GM23338 (cell line): ENCODE data around the gene SPDYE3. TPM values are rescaled to one million over a fixed set of nuclear protein-coding genes. Genes with fewer than 3 reads are reported as not detected.

Source experiments
- ATAC-seq: fragments of 200-7000 bp; cut with Tn5 transposase; 3 replicates; pipeline ENCODE4 v1.9.1; 2020
- DNase-seq: peaks from one replicate; pipeline ENCODE4 v3.0.0-alpha.2; 2015; ENCODE audit warnings: low spot score
- H2AFZ ChIP-seq: fragments of 200-600 bp; sonication (generic); 2 replicates; pipeline ENCODE4 v1.8.0; 2016; ENCODE audit warnings: antibody characterized with exemption, mild to moderate bottlenecking, moderate library complexity
- H3F3A ChIP-seq: fragments of 200-600 bp; sonication (generic); replicated peaks from 2 replicates; pipeline ENCODE4 v1.8.0; 2017; ENCODE audit warnings: antibody characterized with exemption, mixed run types, low read depth
- H3K27ac ChIP-seq: fragments of 200-600 bp; sonication (generic); 2 replicates; pipeline ENCODE4 v1.6.1; 2016; ENCODE audit warnings: low read depth
- H3K27me3 ChIP-seq: fragments of 200-600 bp; sonication (generic); 2 replicates; pipeline ENCODE4 v1.8.0; 2016; ENCODE audit warnings: mild to moderate bottlenecking, mixed run types, moderate library complexity; ENCODE audit not compliant: insufficient read depth
- H3K36me3 ChIP-seq: fragments of 200-600 bp; sonication (generic); 2 replicates; pipeline ENCODE4 v1.8.0; 2016; ENCODE audit warnings: mild to moderate bottlenecking; ENCODE audit not compliant: insufficient read depth
- H3K4me1 ChIP-seq: fragments of 200-600 bp; sonication (generic); 2 replicates; pipeline ENCODE4 v1.8.0; 2016; ENCODE audit warnings: mild to moderate bottlenecking, moderate library complexity; ENCODE audit not compliant: insufficient read depth
- H3K4me2 ChIP-seq: fragments of 200-600 bp; sonication (generic); 2 replicates; pipeline ENCODE4 v1.7.1; 2017; ENCODE audit warnings: mixed run types
- H3K4me3 ChIP-seq: fragments of 200-600 bp; sonication (generic); 2 replicates; pipeline ENCODE4 v1.6.1; 2016; ENCODE audit warnings: mixed run types
- H3K79me2 ChIP-seq: fragments of 200-600 bp; sonication (generic); replicated peaks from 2 replicates; pipeline ENCODE4 v1.8.0; 2017; ENCODE audit warnings: mild to moderate bottlenecking; ENCODE audit not compliant: insufficient read depth
- H3K9me2 ChIP-seq: fragments of 200-600 bp; sonication (generic); 2 replicates; pipeline ENCODE4 v1.8.0; 2017; ENCODE audit not compliant: insufficient read depth
- H4K20me1 ChIP-seq: fragments of 200-600 bp; sonication (generic); replicated peaks from 2 replicates; pipeline ENCODE4 v1.8.0; 2017; ENCODE audit warnings: mild to moderate bottlenecking; ENCODE audit not compliant: insufficient read depth
- H3K27ac Mint-ChIP-seq: 2 replicates; pipeline ENCODE4 v1.8.0; 2020; ENCODE audit warnings: inconsistent platforms, mild to moderate bottlenecking, moderate library complexity, mixed read lengths
- H3K27me3 Mint-ChIP-seq: 3 replicates; pipeline ENCODE4 v1.8.0; 2022; ENCODE audit warnings: low read depth, mild to moderate bottlenecking, moderate library complexity, mixed read lengths, inconsistent platforms; ENCODE audit not compliant: insufficient read depth, poor library complexity
- H3K36me3 Mint-ChIP-seq: 3 replicates; pipeline ENCODE4 v1.8.0; 2021; ENCODE audit warnings: low read depth, mild to moderate bottlenecking, inconsistent platforms, moderate library complexity, mixed read lengths
- H3K4me1 Mint-ChIP-seq: 3 replicates; pipeline ENCODE4 v1.8.0; 2020; ENCODE audit warnings: mild to moderate bottlenecking, inconsistent platforms, mixed read lengths
- H3K4me3 Mint-ChIP-seq: 3 replicates; pipeline ENCODE4 v1.8.0; 2021; ENCODE audit warnings: moderate library complexity, mild to moderate bottlenecking, inconsistent platforms, mixed read lengths
- H3K9me3 Mint-ChIP-seq: 3 replicates; pipeline ENCODE4 v1.8.0; 2020; ENCODE audit warnings: moderate library complexity, mild to moderate bottlenecking, inconsistent platforms, mixed read lengths
- CREB1 ChIP-seq: fragments of 250-450 bp; sonication (Bioruptor Pico); IDR thresholded peaks from 2 replicates; pipeline ENCODE4 v1.5.0; 2020; ENCODE audit warnings: low read depth, mild to moderate bottlenecking, moderate library complexity
- CTCF ChIP-seq, 2 experiments: fragments of 200-600 bp in 1 of 2; sonication (generic) in 1 of 2; conservative IDR thresholded peaks; 2 replicates each; pipeline versions ENCODE4 v1.5.1 to v1.6.1; 2016 to 2017; ENCODE audit warnings: antibody characterized with exemption in 2 of 2, low read depth in 2 of 2, mild to moderate bottlenecking in 2 of 2, moderate library complexity in 1 of 2
- EZH2 ChIP-seq: fragments of 200-600 bp; sonication (generic); IDR thresholded peaks from one replicate; pipeline ENCODE4 v1.8.0; 2017; ENCODE audit warnings: antibody characterized with exemption, mild to moderate bottlenecking, low read depth; ENCODE audit not compliant: unreplicated experiment
- EZH2phosphoT487 ChIP-seq: fragments of 200-600 bp; sonication (generic); IDR thresholded peaks from one replicate; pipeline ENCODE4 v1.8.1; 2018; ENCODE audit warnings: antibody characterized with exemption; ENCODE audit not compliant: unreplicated experiment
- NANOG ChIP-seq: IDR thresholded peaks from 2 replicates; pipeline ENCODE4 v1.6.1; 2016; ENCODE audit warnings: antibody characterized with exemption, borderline replicate concordance
- POLR2AphosphoS5 ChIP-seq: IDR thresholded peaks from 2 replicates; pipeline ENCODE4 v1.6.1; 2016; ENCODE audit warnings: antibody characterized with exemption, low read depth
- STAT1 ChIP-seq: IDR thresholded peaks from one replicate; pipeline ENCODE4 v1.6.1; 2016; ENCODE audit warnings: antibody characterized with exemption; ENCODE audit not compliant: unreplicated experiment
- ZNF331 ChIP-seq: fragments of 250-450 bp; sonication (Bioruptor Pico); IDR thresholded peaks from 2 replicates; pipeline ENCODE4 v1.5.0; 2020; ENCODE audit warnings: low read depth, mild to moderate bottlenecking, moderate library complexity
- ZNF462 ChIP-seq: fragments of 250-450 bp; sonication (Bioruptor Pico); IDR thresholded peaks from 2 replicates; pipeline ENCODE4 v1.5.0; 2020; ENCODE audit warnings: mild to moderate bottlenecking, moderate library complexity
- polyA plus RNA-seq: library from polyadenylated mRNA; unstranded; fragments of >200 nt; fragmentation: Nextera tagmentation; extraction: Ambion mirVana; gene quantifications from 2 replicates; pipeline ENCODE4 v1.2.1, GENCODE V29; 2016
- total RNA-seq: library from RNA; depleted of rRNA; stranded (reverse); fragments of >200 nt; shearing (Covaris generic); gene quantifications from 2 replicates; pipeline ENCODE4 v1.2.3, GENCODE V29; 2014
- TF ChIP-seq, protein P1 (sequence below): IDR thresholded peaks from 2 replicates; pipeline ENCODE4 v1.6.1; 2016; ENCODE audit warnings: antibody characterized with exemption
- TF ChIP-seq, protein P2 (sequence below): IDR thresholded peaks from one replicate; pipeline ENCODE4 v1.6.1; 2018; ENCODE audit warnings: antibody characterized with exemption; ENCODE audit not compliant: unreplicated experiment

SPDYE3 gene
- total and polyA plus RNA-seq, 2 experiments from 2014 or later = 3.6 TPM; not detected in 1

GRCh38 chr7:100266576-100267354, 40.7 kb upstream of the SPDYE3 start:
- DNase-seq = no peak
- peaks cover 10% of the 10 kb centered on the region; the same call in 1 of the 2 replicates for H3K4me1 ChIP-seq
- Mint-ChIP-seq H3K9me3 (no peaks in the 10 kb centered on the region), H3K4me3 (no peak overlapping the region), H3K27ac (no peak overlapping the region), H3K4me1 (peaks cover 33% of the 10 kb centered on the region), H3K27me3 (peaks cover 12% of the 10 kb centered on the region), H3K36me3 (peaks cover 4% of the 10 kb centered on the region; the same call in 1 of the 3 replicates)
- H3K36me3 ChIP-seq = no peaks in the 10 kb centered on the region
- no peak overlapping the region for H2AFZ ChIP-seq
- no peak overlapping the region for H3K4me3 ChIP-seq
- H3K79me2 ChIP-seq = peaks cover 62% of the 10 kb centered on the region
- no peak overlapping the region for H3K4me2 ChIP-seq
- H3K9me2 ChIP-seq = no peaks in the 10 kb centered on the region
- peak; percentile 15 for ATAC-seq
- H3K27me3 ChIP-seq = no peaks in the 10 kb centered on the region
- H4K20me1 ChIP-seq = peaks cover 14% of the 10 kb centered on the region
- 0 out of 2 replicates have a peak, but pooled peaks cover 6% of the 10 kb centered on the region for H3F3A ChIP-seq
- peak overlapping the region; percentile 19; the same call in 1 of the 2 replicates for H3K27ac ChIP-seq
- TF ChIP-seq CREB1 (CRISPR knock-in tag) = no peak
- TF ChIP-seq ZNF462 (CRISPR knock-in tag) = no peak
- TF ChIP-seq, protein P1, sequence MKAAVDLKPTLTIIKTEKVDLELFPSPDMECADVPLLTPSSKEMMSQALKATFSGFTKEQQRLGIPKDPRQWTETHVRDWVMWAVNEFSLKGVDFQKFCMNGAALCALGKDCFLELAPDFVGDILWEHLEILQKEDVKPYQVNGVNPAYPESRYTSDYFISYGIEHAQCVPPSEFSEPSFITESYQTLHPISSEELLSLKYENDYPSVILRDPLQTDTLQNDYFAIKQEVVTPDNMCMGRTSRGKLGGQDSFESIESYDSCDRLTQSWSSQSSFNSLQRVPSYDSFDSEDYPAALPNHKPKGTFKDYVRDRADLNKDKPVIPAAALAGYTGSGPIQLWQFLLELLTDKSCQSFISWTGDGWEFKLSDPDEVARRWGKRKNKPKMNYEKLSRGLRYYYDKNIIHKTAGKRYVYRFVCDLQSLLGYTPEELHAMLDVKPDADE = no peak
- no peak for TF ChIP-seq POLR2AphosphoS5
- TF ChIP-seq CTCF (conservative IDR thresholded peaks at IDR 0.05; ENCODE audit: low read depth in 2 of 2) = no peak
- TF ChIP-seq EZH2 = no peak
- TF ChIP-seq STAT1 = no peak
- TF ChIP-seq, protein P2, sequence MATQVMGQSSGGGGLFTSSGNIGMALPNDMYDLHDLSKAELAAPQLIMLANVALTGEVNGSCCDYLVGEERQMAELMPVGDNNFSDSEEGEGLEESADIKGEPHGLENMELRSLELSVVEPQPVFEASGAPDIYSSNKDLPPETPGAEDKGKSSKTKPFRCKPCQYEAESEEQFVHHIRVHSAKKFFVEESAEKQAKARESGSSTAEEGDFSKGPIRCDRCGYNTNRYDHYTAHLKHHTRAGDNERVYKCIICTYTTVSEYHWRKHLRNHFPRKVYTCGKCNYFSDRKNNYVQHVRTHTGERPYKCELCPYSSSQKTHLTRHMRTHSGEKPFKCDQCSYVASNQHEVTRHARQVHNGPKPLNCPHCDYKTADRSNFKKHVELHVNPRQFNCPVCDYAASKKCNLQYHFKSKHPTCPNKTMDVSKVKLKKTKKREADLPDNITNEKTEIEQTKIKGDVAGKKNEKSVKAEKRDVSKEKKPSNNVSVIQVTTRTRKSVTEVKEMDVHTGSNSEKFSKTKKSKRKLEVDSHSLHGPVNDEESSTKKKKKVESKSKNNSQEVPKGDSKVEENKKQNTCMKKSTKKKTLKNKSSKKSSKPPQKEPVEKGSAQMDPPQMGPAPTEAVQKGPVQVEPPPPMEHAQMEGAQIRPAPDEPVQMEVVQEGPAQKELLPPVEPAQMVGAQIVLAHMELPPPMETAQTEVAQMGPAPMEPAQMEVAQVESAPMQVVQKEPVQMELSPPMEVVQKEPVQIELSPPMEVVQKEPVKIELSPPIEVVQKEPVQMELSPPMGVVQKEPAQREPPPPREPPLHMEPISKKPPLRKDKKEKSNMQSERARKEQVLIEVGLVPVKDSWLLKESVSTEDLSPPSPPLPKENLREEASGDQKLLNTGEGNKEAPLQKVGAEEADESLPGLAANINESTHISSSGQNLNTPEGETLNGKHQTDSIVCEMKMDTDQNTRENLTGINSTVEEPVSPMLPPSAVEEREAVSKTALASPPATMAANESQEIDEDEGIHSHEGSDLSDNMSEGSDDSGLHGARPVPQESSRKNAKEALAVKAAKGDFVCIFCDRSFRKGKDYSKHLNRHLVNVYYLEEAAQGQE = no peak
- TF ChIP-seq EZH2phosphoT487 = no peak
- no peak for TF ChIP-seq ZNF331 (CRISPR knock-in tag)
- no peak for TF ChIP-seq NANOG
